Measurements from ENCODE around the gene ID4.
A peak's percentile ranks its signal among the peaks of the same experiment; 100 is the strongest.

DNA sequence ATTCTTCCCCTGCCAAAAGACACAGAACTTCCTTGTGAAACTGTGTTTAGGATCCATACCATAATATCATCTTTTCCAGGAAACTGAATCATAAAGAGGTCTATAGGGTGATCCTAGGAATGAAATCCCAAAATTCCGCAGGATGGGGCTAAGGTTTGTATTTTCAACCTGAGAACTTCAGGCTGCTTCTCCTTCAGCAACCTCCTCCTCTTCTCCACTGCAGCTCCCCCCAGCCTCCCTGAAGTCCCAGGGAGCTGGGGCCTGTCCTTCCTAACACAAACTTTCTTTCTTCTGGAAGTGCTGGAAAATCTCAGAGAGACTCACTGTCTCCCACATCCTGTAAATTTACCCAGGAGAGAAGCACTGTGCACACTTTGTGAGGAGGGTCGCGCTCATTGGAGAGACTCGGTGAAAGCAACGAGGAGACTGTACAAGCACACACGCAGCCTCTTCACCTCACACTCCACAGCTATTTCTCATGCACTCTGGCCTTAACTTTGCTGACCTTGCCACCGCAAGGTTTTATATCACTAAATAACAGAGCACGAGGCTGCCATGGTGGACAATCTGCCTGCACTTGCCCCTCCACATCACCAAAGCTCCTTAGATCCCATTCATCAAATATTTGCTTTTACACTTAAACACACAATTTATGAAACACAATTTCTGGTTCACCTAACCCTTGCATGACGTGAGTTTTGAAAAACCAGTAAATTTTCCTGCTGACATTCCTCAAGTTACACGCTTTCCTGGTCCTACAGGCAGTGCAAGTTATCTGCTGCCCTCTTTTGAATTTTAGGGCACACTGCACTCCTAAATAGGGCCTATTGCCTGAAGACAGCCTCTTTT is 14.3 kb downstream of the ID4 start:
- TF ChIP-seq, protein P1, sequence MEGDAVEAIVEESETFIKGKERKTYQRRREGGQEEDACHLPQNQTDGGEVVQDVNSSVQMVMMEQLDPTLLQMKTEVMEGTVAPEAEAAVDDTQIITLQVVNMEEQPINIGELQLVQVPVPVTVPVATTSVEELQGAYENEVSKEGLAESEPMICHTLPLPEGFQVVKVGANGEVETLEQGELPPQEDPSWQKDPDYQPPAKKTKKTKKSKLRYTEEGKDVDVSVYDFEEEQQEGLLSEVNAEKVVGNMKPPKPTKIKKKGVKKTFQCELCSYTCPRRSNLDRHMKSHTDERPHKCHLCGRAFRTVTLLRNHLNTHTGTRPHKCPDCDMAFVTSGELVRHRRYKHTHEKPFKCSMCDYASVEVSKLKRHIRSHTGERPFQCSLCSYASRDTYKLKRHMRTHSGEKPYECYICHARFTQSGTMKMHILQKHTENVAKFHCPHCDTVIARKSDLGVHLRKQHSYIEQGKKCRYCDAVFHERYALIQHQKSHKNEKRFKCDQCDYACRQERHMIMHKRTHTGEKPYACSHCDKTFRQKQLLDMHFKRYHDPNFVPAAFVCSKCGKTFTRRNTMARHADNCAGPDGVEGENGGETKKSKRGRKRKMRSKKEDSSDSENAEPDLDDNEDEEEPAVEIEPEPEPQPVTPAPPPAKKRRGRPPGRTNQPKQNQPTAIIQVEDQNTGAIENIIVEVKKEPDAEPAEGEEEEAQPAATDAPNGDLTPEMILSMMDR (IDR thresholded peaks at IDR 0.05; ENCODE audit: low read depth, low read length) = peak; percentile 65
- TF ChIP-seq EZH2phosphoT487 (IDR thresholded peaks at IDR 0.05; ENCODE audit: low read depth) = no peak

Data from OCI-LY3 (cell line).